HepG2 (cell line): ENCODE data around the gene TTLL4. TPM values are rescaled to one million over a fixed set of nuclear protein-coding genes. Genes with fewer than 3 reads are reported as not detected.
A peak's percentile ranks its signal among the peaks of the same experiment; 100 is the strongest.

Experiments used
- CAMTA2 ChIP-seq: sonication (generic); formaldehyde crosslinking; IDR thresholded peaks from 2 replicates; pipeline ENCODE4 v1.4.0; 2020; ENCODE audit warnings: mild to moderate bottlenecking, missing genetic modification reagents, borderline replicate concordance
- DR1 ChIP-seq: sonication (generic); formaldehyde crosslinking; IDR thresholded peaks from 2 replicates; pipeline ENCODE4 v1.8.0; 2021; ENCODE audit warnings: mild to moderate bottlenecking, missing genetic modification reagents, inconsistent platforms
- KMT2A ChIP-seq: sonication (generic); formaldehyde crosslinking; IDR thresholded peaks from 2 replicates; pipeline ENCODE4 v1.4.0; 2020; ENCODE audit warnings: missing genetic modification reagents
- MED1 ChIP-seq: sonication (generic); formaldehyde crosslinking; IDR thresholded peaks from 2 replicates; pipeline ENCODE4 v1.4.0; 2020; ENCODE audit warnings: missing genetic modification reagents
- SNAPC2 ChIP-seq: sonication (generic); formaldehyde crosslinking; IDR thresholded peaks from 2 replicates; pipeline ENCODE4 v1.8.1; 2022; ENCODE audit warnings: mild to moderate bottlenecking, missing genetic modification reagents
- TFE3 ChIP-seq: IDR thresholded peaks from 2 replicates; pipeline ENCODE4 v1.6.1; 2016
- ZNF234 ChIP-seq: sonication (generic); formaldehyde crosslinking; conservative IDR thresholded peaks from 2 replicates; pipeline ENCODE4 v1.5.1; 2020; ENCODE audit warnings: mild to moderate bottlenecking, missing genetic modification reagents
- ZNF337 ChIP-seq: sonication (generic); formaldehyde crosslinking; IDR thresholded peaks from 2 replicates; pipeline ENCODE4 v1.5.1; 2020; ENCODE audit warnings: missing genetic modification reagents, low read depth, mild to moderate bottlenecking, borderline replicate concordance
- polyA plus RNA-seq, 8 experiments: library from polyadenylated mRNA; depleted of rRNA in 3 of 8; stranded (reverse) in 7 of 8; unstranded in 1 of 8; fragments of >200 nt; fragmentation: Illumina TruSeq in 4 of 8; extraction: Trizol in 4 of 8; gene quantifications; 2 replicates each; pipeline versions ENCODE4 v1.2.1 to v1.2.3, GENCODE V29; 2011 to 2016; ENCODE audit warnings: low read depth in 4 of 8, missing spikeins in 1 of 8, mixed read lengths in 1 of 8; ENCODE audit not compliant: insufficient read depth in 1 of 8
- total RNA-seq, 5 experiments: library from RNA; depleted of rRNA; stranded (reverse); fragments of >200 nt; fragmentation: Illumina TruSeq; extraction: Trizol; gene quantifications; 2 replicates each; pipeline ENCODE4 v1.2.3, GENCODE V29; 2016; ENCODE audit warnings: low read depth in 1 of 5
- TF ChIP-seq, protein P1 (sequence below): sonication (generic); formaldehyde crosslinking; IDR thresholded peaks from 2 replicates; pipeline ENCODE4 v1.4.0; 2020; ENCODE audit warnings: mild to moderate bottlenecking, missing genetic modification reagents
- TF ChIP-seq, protein P2 (sequence below): sonication (generic); formaldehyde crosslinking; IDR thresholded peaks from 2 replicates; pipeline ENCODE4 v1.5.1; 2020; ENCODE audit warnings: mild to moderate bottlenecking, missing genetic modification reagents, borderline replicate concordance
- TF ChIP-seq, protein P3 (sequence below): sonication (generic); formaldehyde crosslinking; conservative IDR thresholded peaks from 2 replicates; pipeline ENCODE4 v1.8.0; 2022; ENCODE audit warnings: missing genetic modification reagents
- TF ChIP-seq, protein P4 (sequence below): sonication (generic); formaldehyde crosslinking; IDR thresholded peaks from 2 replicates; pipeline ENCODE4 v1.4.0; 2020; ENCODE audit warnings: mild to moderate bottlenecking, low read depth, missing genetic modification reagents
- TF ChIP-seq, protein P5 (sequence below): IDR thresholded peaks from 2 replicates; pipeline ENCODE4 v1.6.1; 2016; ENCODE audit warnings: missing biosample characterization, missing genetic modification reagents, low read depth

TTLL4 gene
- total and polyA plus RNA-seq, 2 of the 13 experiments (the other 11 are each of a cell fraction or from before 2014, with no cell fraction given): 77.5 to 84.6 TPM

GRCh38 chr2:218710687-218711549 is at the start of gene TTLL4 (continued):
- TF ChIP-seq TFE3 (CRISPR knock-in tag): peak; percentile 64; the same call in 1 of the 2 replicates
- TF ChIP-seq DR1 (CRISPR knock-in tag): peak; percentile 81; the same call in 1 of the 2 replicates
- TF ChIP-seq, protein P1, sequence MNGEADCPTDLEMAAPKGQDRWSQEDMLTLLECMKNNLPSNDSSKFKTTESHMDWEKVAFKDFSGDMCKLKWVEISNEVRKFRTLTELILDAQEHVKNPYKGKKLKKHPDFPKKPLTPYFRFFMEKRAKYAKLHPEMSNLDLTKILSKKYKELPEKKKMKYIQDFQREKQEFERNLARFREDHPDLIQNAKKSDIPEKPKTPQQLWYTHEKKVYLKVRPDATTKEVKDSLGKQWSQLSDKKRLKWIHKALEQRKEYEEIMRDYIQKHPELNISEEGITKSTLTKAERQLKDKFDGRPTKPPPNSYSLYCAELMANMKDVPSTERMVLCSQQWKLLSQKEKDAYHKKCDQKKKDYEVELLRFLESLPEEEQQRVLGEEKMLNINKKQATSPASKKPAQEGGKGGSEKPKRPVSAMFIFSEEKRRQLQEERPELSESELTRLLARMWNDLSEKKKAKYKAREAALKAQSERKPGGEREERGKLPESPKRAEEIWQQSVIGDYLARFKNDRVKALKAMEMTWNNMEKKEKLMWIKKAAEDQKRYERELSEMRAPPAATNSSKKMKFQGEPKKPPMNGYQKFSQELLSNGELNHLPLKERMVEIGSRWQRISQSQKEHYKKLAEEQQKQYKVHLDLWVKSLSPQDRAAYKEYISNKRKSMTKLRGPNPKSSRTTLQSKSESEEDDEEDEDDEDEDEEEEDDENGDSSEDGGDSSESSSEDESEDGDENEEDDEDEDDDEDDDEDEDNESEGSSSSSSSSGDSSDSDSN (CRISPR knock-in tag): peak; percentile 95
- peak; percentile 76 for TF ChIP-seq MED1 (CRISPR knock-in tag)
- TF ChIP-seq, protein P2, sequence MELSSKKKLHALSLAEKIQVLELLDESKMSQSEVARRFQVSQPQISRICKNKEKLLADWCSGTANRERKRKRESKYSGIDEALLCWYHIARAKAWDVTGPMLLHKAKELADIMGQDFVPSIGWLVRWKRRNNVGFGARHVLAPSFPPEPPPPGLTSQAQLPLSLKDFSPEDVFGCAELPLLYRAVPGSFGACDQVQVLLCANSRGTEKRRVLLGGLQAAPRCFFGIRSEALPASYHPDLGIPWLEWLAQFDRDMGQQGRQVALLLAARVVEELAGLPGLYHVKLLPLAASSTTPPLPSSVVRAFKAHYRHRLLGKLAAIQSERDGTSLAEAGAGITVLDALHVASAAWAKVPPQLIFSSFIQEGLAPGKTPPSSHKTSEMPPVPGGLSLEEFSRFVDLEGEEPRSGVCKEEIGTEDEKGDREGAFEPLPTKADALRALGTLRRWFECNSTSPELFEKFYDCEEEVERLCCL (CRISPR knock-in tag): no peak; the same call in 1 of the 2 replicates
- 0 out of 2 replicates have a peak, but pooled peaks have one; percentile 0 for TF ChIP-seq ZNF234 (CRISPR knock-in tag)
- TF ChIP-seq KMT2A: peak; percentile 85
- TF ChIP-seq, protein P3, sequence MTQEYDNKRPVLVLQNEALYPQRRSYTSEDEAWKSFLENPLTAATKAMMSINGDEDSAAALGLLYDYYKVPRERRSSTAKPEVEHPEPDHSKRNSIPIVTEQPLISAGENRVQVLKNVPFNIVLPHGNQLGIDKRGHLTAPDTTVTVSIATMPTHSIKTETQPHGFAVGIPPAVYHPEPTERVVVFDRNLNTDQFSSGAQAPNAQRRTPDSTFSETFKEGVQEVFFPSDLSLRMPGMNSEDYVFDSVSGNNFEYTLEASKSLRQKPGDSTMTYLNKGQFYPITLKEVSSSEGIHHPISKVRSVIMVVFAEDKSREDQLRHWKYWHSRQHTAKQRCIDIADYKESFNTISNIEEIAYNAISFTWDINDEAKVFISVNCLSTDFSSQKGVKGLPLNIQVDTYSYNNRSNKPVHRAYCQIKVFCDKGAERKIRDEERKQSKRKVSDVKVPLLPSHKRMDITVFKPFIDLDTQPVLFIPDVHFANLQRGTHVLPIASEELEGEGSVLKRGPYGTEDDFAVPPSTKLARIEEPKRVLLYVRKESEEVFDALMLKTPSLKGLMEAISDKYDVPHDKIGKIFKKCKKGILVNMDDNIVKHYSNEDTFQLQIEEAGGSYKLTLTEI (CRISPR knock-in tag): no peak
- TF ChIP-seq CAMTA2 (CRISPR knock-in tag): peak; percentile 86; the same call in 1 of the 2 replicates
- TF ChIP-seq, protein P4, sequence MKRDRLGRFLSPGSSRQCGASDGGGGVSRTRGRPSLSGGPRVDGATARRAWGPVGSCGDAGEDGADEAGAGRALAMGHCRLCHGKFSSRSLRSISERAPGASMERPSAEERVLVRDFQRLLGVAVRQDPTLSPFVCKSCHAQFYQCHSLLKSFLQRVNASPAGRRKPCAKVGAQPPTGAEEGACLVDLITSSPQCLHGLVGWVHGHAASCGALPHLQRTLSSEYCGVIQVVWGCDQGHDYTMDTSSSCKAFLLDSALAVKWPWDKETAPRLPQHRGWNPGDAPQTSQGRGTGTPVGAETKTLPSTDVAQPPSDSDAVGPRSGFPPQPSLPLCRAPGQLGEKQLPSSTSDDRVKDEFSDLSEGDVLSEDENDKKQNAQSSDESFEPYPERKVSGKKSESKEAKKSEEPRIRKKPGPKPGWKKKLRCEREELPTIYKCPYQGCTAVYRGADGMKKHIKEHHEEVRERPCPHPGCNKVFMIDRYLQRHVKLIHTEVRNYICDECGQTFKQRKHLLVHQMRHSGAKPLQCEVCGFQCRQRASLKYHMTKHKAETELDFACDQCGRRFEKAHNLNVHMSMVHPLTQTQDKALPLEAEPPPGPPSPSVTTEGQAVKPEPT (CRISPR knock-in tag): peak; percentile 73
- TF ChIP-seq, protein P5, sequence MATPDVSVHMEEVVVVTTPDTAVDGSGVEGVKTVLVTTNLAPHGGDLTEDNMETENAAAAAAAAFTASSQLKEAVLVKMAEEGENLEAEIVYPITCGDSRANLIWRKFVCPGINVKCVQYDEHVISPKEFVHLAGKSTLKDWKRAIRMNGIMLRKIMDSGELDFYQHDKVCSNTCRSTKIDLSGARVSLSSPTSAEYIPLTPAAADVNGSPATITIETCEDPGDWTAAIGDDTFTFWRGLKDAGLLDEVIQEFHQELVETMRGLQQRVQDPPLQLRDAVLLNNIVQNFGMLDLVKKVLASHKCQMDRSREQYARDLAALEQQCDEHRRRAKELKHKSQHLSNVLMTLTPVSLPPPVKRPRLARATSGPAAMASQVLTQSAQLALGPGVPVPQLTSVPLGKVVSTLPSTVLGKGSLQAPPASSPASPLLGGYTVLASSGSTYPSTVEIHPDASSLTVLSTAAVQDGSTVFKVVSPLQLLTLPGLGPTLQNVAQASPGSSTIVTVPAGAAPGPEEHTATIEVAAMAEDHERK (CRISPR knock-in tag): peak; percentile 60
- TF ChIP-seq SNAPC2 (CRISPR knock-in tag): peak; percentile 79; the same call in 1 of the 2 replicates
- TF ChIP-seq ZNF337: peak; percentile 94; the same call in 1 of the 2 replicates
